GM19025 (cell line): ENCODE results near the gene MCM3AP.

Experiments
- ATAC-seq: cut with Tn5 transposase; IDR thresholded peaks from one replicate; pipeline ENCODE4 v1.9.1; 2021; ENCODE audit warnings: mild to moderate bottlenecking, low read depth, moderate library complexity; ENCODE audit not compliant: unreplicated experiment

MCM3AP gene

DNA sequence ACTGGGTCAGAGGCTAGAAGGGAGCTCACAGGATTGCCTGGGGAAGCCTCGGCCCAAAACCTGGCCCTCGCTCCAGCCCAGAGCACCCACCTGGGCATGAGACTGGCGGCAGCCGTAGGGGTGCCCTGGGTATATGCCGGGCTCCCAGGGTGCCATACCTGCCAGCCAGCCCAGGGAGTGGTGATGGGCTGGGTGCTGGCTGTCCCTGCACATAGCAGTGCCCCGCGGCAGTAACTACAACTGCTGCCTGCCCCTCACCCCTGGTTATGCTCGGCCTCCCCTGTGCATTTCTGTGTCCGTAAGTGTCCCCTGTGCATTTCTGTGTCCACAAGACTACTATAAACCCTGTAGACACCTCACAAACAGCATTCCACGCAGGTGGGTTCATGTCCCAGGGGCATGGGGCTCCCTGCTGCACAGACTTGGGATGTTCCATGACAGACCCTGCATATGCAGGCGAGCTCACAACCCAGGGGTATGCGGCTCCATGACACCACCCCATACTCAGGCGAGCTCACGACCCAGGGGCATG lies 95.4 kb downstream of the MCM3AP start:
- ATAC-seq, result no peak

DNA sequence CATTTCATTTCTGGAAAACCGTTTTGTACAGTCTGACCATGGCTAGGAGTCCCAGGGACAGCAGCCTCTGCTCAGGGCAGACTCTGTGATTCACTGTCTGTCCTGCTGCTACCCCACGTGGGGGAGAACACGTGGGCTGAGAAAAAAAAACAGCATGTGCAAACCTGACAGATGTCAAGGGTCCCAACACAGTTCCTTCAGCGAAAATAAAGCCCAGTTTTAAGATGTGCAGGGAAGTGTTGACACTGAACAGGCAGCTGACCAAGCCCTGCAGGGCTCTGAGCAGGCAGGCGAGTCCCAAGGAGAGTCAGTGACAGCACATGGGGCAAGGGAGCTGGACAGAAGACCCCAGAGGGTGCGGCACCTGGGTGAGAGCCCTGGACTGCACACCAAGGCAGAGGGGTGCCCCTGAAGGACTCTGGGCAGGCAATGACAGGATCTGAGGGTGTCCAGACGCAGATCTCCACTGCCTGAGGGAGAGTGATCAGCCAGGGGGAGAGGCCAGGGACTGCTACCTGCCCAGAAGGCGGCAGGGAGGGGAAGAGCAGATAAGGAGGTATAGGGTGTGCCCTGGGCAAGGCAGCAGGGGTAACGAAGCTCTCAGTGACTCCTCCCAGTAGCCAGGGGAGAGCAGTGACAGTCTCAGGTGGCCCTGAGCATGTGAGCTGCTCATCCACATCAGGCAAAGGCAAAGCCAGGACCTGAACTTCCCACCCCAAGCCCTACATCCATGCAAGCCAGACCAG lies 96.0 kb downstream of the MCM3AP start:
- no peak for ATAC-seq

DNA sequence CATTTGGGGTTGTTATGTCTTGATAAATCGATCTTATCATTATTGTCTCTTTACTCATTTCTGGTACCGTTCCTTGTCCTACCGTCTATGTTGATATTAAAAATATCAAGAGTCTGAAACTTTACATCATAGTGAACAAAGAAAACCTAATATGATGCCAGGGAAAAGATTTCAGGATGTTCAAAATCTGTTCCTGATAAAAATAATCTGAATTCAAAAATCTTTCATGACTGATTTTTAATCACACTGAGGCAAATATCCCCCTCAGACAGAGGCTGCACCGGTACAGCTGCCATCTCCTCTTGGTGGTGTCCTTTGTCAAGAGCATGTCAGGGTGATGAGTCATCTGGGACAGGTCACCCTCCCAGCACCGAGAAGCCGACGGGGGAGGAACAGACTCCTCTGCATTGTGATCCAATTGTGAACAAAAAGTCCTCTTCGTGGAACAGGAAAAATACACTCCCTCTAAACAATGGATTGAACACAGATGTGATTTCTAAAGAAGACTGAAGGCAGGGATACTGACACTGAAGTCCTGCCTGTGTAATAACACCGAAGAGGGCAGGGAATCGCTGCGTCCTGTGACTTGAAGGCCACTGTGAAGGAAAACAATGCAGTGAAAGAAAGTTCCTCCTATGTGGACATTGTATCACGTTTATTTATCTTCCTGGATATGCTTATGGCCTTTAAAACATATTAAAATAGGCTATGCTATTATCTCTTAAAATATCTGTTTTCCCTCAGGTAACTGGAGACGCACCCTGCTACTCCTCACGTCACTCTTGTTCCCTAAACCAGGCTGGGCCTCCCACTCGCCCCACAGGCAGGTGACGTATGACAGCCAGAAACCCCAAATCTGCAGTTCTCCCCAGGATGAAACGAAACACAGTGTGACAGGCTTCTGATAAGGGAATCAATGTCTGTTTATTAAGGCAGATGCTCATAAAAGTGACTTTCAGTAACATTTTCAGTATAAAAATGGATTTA lies 96.9 kb downstream of the MCM3AP start:
- no peak for ATAC-seq

DNA sequence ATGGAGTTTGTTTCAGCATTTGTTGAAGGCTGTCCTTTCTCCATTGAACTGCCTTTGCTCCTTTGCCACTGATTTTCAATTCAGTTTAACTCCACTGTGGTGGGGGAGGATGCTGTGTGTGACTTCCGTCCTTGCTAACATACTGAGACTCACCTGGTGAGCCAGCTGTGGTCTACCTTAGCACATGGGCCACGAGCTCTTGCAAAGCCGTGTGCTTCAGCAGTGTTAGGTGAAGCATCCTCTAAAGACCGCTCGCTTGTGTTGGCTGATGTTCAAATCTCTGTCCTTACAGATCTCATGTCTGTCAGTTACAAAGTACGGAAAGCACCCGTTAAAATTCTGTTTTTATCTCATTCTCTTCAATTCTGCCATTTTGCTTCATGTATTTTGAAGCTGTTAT lies 97.6 kb downstream of the MCM3AP start:
- no peak for ATAC-seq

DNA sequence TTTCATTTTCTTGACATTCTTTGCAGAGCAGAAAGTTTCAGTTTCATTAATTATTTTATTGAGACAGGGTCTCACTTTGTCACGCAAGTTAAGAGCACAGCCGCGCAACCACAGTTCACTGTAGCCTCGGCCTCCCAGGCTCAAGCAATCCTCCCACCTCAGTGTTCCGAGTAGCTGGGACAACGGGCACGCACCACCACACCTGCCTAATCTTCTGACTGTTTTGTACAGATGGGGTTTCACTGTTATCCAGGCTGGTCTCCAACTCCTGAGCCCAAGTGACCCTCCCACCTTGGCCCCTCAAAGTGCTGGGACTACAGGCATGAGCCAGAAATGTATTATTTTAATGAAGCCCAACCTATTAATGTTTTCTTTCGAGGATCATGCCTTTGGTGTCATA lies 98.2 kb downstream of the MCM3AP start:
- no peak for ATAC-seq

DNA sequence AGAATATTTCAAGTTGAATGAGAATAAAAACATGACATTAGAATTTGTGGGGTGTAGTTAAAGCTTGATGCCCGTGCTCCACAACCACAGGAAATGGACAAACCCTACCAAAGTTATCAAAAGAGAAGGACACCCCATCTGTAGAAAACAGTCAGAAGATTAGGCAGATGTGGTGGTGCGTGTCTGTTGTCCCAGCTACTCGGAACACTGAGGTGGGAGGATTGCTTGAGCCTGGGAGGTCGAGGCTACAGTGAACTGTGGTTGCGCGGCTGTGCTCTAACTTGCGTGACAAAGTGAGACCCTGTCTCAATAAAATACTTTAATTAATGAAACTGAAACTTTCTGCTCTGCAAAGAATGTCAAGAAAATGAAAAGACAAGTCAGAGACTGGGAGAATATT lies 99.7 kb downstream of the MCM3AP start:
- no peak for ATAC-seq
